GM10266 (cell line): Measurements from ENCODE around the gene CTNNBIP1.
A peak's percentile ranks its signal among the peaks of the same experiment; 100 is the strongest.

ENCODE experiments used
- DNase-seq: peaks from one replicate; pipeline ENCODE4 v3.0.0; 2012; ENCODE audit errors: extremely low spot score
- CTCF ChIP-seq: IDR thresholded peaks from 2 replicates; pipeline ENCODE4 v1.5.1; 2012; ENCODE audit warnings: mild to moderate bottlenecking, low read depth; ENCODE audit not compliant: control insufficient read depth, insufficient read depth; ENCODE audit errors: missing control alignments

CTNNBIP1 gene

GRCh38 chr1:9871021-9871420 lies 39.0 kb downstream of the CTNNBIP1 start:
- DNase-seq, result no peak
- no peak for TF ChIP-seq CTCF

- DNase-seq, result no peak
- TF ChIP-seq CTCF, result no peak
Observed at GRCh38 chr1:9870572-9870971, 39.5 kb downstream of the CTNNBIP1 start.

GRCh38 chr1:9869831-9870251 lies 40.2 kb downstream of the CTNNBIP1 start:
- TF ChIP-seq CTCF, result no peak
- DNase-seq, result no peak

GRCh38 chr1:9868244-9868590 lies 41.9 kb downstream of the CTNNBIP1 start:
- no peak for DNase-seq
- no peak for TF ChIP-seq CTCF

GRCh38 chr1:9867408-9868243 lies 42.4 kb downstream of the CTNNBIP1 start:
- peak; percentile 90 for DNase-seq
- peak; percentile 97 for TF ChIP-seq CTCF

GRCh38 chr1:9866836-9867235 lies 43.2 kb downstream of the CTNNBIP1 start:
- TF ChIP-seq CTCF, result no peak
- no peak for DNase-seq

GRCh38 chr1:9865724-9866123 lies 44.3 kb downstream of the CTNNBIP1 start:
- no peak for TF ChIP-seq CTCF
- DNase-seq, result no peak
